Loucy (cell line): ENCODE measurements around the gene CD276.

Source experiments
- EZH2phosphoT487 ChIP-seq: fragments of 200-600 bp; IDR thresholded peaks from 2 replicates; pipeline ENCODE4 v1.6.1; 2018; ENCODE audit warnings: antibody characterized with exemption, mild to moderate bottlenecking, moderate library complexity, borderline replicate concordance
- TF ChIP-seq, protein P1 (sequence below): fragments of 200-600 bp; sonication (generic); conservative IDR thresholded peaks from 2 replicates; pipeline ENCODE4 v1.5.1; 2014; ENCODE audit warnings: mild to moderate bottlenecking, antibody characterized with exemption, low read length

DNA sequence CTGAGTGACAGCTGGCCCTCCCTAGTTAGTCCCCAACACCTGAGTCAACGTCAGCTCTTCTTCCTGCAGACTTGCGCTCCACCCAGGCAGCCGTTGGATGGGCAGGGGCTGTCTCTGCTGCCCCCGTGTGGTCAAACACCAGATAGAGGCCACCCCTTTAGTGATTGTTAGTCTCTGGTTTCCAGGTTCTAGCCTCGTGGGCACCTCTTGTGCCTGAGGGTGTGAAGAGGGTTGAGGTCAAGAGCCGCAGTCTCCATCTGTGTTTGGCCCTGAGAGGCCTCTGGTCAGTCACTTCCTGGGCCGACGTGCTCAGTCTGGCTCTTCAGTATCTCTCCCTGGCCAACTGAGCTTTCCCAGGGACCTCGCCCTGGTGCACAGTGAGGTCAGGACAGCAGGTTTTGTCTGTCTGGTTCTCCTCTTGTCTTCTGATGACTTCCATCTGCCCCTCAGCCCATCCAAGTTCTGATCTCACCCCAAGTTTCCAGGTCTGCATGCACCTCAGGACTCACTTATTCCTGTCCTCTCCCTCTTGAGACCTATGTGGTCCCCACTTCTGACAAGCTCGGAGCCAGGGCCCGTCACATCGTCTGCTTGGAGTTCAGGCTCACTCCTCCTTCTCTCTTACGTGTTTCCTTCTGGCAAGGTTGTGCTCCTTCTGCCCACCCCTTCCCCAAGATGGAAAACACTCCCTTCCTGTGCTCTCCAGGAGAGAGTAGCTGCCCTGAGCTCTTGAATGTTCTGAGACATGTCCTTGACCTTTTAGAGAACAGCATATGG, 20.9 kb downstream of the CD276 start:
- TF ChIP-seq, protein P1, sequence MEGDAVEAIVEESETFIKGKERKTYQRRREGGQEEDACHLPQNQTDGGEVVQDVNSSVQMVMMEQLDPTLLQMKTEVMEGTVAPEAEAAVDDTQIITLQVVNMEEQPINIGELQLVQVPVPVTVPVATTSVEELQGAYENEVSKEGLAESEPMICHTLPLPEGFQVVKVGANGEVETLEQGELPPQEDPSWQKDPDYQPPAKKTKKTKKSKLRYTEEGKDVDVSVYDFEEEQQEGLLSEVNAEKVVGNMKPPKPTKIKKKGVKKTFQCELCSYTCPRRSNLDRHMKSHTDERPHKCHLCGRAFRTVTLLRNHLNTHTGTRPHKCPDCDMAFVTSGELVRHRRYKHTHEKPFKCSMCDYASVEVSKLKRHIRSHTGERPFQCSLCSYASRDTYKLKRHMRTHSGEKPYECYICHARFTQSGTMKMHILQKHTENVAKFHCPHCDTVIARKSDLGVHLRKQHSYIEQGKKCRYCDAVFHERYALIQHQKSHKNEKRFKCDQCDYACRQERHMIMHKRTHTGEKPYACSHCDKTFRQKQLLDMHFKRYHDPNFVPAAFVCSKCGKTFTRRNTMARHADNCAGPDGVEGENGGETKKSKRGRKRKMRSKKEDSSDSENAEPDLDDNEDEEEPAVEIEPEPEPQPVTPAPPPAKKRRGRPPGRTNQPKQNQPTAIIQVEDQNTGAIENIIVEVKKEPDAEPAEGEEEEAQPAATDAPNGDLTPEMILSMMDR: peak; percentile 90
- no peak for TF ChIP-seq EZH2phosphoT487
